ENCODE results near the gene GNAI1.

The GNAI1 gene

GRCh38 chr7:80159802-80160201 is 25.2 kb downstream of the GNAI1 start:
- DNase-seq (ENCODE audit: low read depth in 2 of 2) = no peak

DNA sequence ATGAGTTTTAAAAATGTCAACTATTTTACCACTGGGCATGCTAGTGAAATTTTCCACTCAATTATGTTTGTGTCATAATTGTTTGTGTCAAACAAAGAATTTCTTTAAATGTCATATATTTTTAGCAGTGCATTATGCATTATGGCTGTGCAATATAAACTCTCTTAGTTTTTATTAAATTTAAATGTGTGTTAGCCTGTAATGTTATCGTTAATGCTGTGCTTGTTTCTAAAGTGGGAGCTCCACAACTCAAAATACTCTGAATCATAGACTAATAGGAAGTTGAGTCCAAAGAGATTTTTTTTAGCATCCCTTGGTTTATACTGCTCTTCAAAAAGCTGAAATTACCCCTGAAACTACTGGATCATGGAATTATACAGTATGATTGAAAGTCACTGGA is 26.8 kb downstream of the GNAI1 start:
- DNase-seq (ENCODE audit: low read depth in 2 of 2) = no peak

DNA sequence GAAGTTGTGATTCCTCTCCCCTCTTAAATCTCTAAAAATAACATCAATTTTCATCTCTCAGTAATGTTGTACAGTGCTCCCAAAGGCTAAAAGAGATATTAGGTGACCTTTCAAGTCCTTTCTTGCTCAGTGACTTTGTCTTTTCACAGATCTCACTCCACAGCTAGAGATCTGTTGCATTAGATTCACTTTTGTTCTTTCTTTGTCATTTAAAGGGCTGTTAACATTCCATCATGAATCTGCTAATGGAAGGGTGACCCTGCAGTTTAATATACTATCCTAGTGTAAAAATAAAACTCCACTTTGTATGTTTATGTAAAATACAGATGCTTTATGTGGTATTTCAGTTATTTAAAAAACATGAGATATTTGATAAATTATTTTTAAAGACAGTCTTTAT is 30.5 kb downstream of the GNAI1 start:
- DNase-seq (ENCODE audit: low read depth in 2 of 2) = no peak

DNA sequence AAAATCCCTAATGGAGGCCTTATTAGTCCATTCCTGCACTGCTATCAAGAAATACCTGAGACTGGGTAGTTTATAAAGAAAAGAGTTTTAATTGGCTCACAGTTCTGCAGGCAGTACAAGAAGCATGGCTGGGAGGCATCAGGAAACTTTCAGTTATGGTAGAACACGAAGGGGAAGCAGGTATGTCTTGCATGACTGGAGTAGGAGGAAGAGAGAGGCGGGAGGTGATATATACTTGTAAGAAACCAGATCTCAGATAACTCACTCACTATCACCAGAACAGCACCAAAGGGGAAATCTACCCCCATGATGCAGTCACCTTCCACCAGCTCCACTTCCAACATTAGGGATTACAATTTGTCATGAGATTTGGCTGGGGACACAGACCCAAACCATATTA is 35.8 kb downstream of the GNAI1 start:
- no peak for DNase-seq (ENCODE audit: low read depth in 2 of 2)

GRCh38 chr7:80172387-80172786 is 37.8 kb downstream of the GNAI1 start:
- DNase-seq (ENCODE audit: low read depth in 2 of 2) = no peak

DNA sequence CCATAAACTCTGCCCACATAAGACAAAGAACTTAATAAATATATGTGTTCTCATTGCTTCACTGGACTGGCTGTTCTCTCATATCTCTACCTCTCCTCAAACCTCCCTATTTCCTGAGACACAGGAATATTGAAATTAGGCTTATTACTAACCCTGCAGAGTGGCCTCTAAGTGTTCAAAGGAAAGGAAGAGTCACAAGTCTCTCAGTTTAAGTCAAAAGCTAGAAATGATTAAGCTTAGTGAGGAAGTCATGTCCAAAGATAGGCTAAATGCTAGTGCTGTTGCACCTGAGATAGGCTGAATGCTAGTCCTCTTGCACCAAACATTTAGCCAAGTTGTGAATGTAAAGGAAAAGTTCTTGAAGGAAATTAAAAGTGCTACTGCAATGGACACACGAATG is 41.1 kb downstream of the GNAI1 start:
- no peak for DNase-seq (ENCODE audit: low read depth in 2 of 2)

DNA sequence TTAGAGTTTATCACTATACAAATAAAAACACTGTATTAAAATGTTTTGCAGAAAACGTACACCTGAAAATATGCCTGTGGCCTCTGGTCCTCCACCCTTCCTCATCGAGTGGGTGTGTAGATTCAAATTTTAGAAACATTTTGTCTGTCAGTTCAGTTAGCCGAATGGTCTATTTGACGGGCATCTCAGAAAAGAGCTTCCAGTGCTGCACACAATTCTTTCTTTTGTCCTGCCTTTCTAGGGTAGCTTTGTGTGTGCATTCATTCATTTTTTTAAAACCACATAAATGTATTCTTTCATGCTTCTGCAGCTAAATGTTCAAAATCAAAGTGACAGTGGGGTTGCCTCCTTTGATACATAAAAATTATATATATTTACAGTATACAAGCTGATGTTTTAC is 46.8 kb downstream of the GNAI1 start:
- DNase-seq (ENCODE audit: low read depth in 2 of 2) = no peak

DNA sequence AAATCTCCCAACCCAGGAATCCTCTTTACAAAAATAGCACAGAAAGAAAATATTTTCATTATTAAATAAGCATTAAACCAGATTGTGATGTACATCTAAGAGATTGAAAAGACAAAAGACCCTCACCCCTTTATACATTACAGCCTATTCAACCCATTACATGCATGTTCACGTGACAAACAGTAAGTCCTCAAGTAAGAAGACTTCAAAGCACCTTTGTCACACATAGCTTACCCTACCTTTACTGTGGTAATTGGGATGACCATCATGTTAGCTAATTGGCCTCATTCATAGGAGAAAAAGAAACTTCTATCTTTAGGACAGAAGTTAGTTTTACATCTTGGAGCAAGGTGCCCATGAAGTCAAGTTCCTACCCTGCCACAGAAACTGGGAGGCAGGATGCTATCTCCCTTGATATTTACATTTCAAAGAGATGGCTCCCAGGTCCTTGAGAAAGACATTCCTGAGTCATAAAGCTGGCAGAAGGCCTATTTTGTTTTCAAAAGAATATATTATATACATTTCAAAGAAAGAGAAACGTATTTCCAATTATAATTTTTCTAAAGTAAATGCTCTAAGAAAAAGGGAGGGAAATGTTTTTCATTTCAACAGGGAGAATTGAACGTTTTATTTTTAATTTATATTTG is 48.1 kb downstream of the GNAI1 start:
- DNase-seq (ENCODE audit: low read depth in 2 of 2) = no peak

GRCh38 chr7:80183351-80183750 is 48.7 kb downstream of the GNAI1 start:
- no peak for DNase-seq (ENCODE audit: low read depth in 2 of 2)

GRCh38 chr7:80183900-80184685 is 49.5 kb downstream of the GNAI1 start:
- DNase-seq (ENCODE audit: low read depth in 2 of 2) = no peak

DNA sequence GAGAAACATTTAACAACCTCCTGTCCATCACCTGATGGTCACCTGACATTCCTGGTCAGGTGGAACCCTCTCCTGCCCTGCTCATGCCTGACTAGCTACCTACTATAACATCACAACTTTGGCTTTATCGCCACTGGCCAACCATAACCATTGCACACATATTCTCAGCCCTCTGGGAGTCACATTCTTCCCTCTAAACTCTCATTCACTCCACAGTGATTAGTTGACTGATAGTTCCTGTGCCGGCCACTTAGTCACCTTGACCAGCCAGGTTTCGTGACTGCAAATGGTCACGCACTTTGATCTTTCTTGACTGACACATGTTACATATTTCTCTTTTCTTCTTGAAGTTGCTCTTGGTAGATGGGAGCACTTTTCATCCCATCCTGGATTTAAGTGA is 50.1 kb downstream of the GNAI1 start:
- DNase-seq (ENCODE audit: low read depth in 2 of 2) = no peak

GRCh38 chr7:80185571-80185970 is 50.9 kb downstream of the GNAI1 start:
- DNase-seq (ENCODE audit: low read depth in 2 of 2) = no peak

- no peak for DNase-seq (ENCODE audit: low read depth in 2 of 2)
Measured at GRCh38 chr7:80186721-80187120, 52.1 kb downstream of the GNAI1 start.

DNA sequence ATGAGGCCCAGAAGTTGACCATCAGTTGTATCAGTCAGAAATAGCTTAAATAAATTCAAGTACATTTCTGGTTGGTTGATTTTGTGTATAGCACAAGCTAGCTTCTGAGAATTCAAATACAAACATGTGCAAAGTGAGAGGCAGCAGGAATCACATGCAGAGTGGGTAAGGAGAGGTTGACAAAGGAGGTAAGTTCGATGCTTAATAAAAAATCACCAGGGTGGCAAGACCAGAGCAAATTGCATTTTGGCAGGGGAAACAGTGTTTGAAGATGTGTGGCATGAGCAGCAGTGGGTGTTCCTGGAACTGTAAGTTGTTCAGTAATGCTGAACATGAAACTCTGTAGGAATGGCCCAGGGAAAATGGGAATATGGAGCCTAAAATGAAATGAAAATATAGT is 52.6 kb downstream of the GNAI1 start:
- DNase-seq (ENCODE audit: low read depth in 2 of 2) = no peak

- no peak for DNase-seq (ENCODE audit: low read depth in 2 of 2)
Measured at GRCh38 chr7:80187727-80188126, 53.1 kb downstream of the GNAI1 start.

- no peak for DNase-seq (ENCODE audit: low read depth in 2 of 2)
Measured at GRCh38 chr7:80189638-80190037, 55.0 kb downstream of the GNAI1 start.

GRCh38 chr7:80197627-80198026 is 63.0 kb downstream of the GNAI1 start:
- no peak for DNase-seq (ENCODE audit: low read depth in 2 of 2)

GRCh38 chr7:80199051-80199450 is 64.4 kb downstream of the GNAI1 start:
- no peak for DNase-seq (ENCODE audit: low read depth in 2 of 2)

- DNase-seq (ENCODE audit: low read depth in 2 of 2) = no peak
Measured at GRCh38 chr7:80204454-80204853, 69.8 kb downstream of the GNAI1 start.

DNA sequence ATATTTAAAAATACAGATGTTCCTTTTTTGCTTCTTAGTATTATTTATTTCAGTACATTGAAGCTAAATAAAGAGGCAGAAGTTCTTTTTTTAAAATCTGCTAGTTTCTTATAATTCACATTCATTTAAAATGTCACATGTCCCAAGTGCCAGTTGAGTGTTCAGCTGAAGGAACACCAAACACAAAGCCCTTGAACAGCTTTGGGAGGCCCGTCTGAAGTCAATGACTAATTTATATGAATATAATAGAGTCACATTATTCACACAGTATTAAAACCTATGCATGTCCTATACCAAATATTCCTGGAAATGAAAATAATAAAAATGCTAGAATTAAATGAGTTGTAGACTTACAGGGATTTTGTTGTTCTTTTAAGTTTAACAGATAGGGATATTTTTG is 70.3 kb downstream of the GNAI1 start:
- no peak for DNase-seq (ENCODE audit: low read depth in 2 of 2)

GRCh38 chr7:80206763-80207162 is 72.1 kb downstream of the GNAI1 start:
- no peak for DNase-seq (ENCODE audit: low read depth in 2 of 2)

GRCh38 chr7:80207501-80207900 is 72.9 kb downstream of the GNAI1 start:
- no peak for DNase-seq (ENCODE audit: low read depth in 2 of 2)

DNA sequence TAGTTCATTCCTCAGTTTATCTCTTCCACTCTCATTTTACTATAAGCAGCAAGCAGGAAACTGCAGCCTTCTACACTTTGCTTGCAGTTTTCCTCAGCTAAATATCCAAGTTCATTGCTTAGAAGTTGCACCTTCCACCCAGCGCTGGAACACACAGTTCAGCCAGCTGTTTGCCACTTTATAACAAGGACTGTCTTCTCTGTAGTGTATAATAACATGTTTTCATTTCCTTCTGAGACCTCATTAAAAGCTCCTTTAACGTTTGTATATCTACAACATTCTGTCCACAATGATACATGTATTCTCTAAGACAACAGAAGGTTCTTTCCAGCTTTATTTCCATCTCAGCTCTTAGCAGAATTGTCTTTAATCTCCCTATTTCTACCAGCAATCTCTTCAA is 74.1 kb downstream of the GNAI1 start:
- no peak for DNase-seq (ENCODE audit: low read depth in 2 of 2)

- DNase-seq (ENCODE audit: low read depth in 2 of 2) = no peak
Measured at GRCh38 chr7:80210400-80210799, 75.8 kb downstream of the GNAI1 start.
